ENCODE results near the gene GPR153.

GRCh38 chr1:6246497-6247467 is 14.1 kb downstream of the GPR153 start:
- TF ChIP-seq CTCF (IDR thresholded peaks at IDR 0.05; ENCODE audit: low read depth, low read length, missing input control), result peak; percentile 95
- TF ChIP-seq REST (IDR thresholded peaks at IDR 0.05), result peak; percentile 85
- TF ChIP-seq NR2F2 (IDR thresholded peaks at IDR 0.05), result no peak
- peak; percentile 89 to 96 for TF ChIP-seq RAD21 (IDR thresholded peaks at IDR 0.05)
- TF ChIP-seq SP1 (IDR thresholded peaks at IDR 0.05), result no peak
- TF ChIP-seq RXRA (IDR thresholded peaks at IDR 0.05), result no peak
- TF ChIP-seq EGR1 (IDR thresholded peaks at IDR 0.05; ENCODE audit: low read depth in 2 of 2), result no peak
- TF ChIP-seq, protein P1, sequence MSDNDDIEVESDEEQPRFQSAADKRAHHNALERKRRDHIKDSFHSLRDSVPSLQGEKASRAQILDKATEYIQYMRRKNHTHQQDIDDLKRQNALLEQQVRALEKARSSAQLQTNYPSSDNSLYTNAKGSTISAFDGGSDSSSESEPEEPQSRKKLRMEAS (IDR thresholded peaks at IDR 0.05), result no peak
- TF ChIP-seq FOXA1 (IDR thresholded peaks at IDR 0.05), result no peak
- no peak for TF ChIP-seq GABPA (IDR thresholded peaks at IDR 0.05 in 1 of 2, conservative IDR thresholded peaks at IDR 0.05 in 1 of 2)

Data from liver (tissue), 3 donors.